ENCODE data around the gene C1QB. TPM values are rescaled to one million over a fixed set of nuclear protein-coding genes. Genes with fewer than 3 reads are reported as not detected.
A peak's percentile ranks its signal among the peaks of the same experiment; 100 is the strongest.

C1QB gene
- total RNA-seq, 1 donor, result not detected

DNA sequence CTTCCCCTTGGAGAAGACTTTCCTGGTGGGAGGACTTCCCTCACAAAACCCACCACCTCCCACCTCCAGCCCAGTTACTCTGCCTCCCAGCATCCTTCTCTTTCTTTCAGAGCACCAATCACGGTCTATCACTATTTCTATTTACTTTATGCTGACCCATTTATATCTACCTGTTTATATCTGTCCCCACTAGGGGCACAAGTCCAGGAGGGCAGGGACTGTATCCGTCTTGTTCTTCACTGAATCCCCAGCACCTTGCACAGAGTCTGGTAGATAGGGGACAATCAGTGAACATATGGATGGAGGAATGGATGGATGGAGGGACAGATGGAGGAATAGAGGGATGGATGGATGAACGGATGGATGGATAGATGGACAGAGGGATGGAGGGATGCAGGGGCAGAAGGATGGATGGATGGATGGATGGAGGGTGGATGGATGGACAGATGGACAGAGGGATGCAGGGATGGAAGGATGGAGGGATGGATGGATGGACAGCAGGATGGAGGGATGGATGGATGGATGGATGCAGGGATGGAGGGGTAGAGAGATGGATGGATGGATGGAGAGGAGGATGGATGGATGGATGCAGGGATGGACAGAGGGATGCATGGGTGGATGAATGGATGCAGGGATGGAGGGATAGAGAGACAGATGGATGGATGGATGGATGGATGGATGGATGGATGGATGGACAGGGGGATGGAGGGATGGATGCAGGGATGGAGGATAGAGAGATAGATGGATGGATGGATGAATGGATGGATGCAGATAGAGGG is 5.5 kb downstream of the C1QB start:
- DNase-seq (ENCODE audit: low read depth), result no peak
- no peak overlapping the region for H3K4me3 ChIP-seq (ENCODE audit: low read depth, low read length)
- TF ChIP-seq, protein P1, sequence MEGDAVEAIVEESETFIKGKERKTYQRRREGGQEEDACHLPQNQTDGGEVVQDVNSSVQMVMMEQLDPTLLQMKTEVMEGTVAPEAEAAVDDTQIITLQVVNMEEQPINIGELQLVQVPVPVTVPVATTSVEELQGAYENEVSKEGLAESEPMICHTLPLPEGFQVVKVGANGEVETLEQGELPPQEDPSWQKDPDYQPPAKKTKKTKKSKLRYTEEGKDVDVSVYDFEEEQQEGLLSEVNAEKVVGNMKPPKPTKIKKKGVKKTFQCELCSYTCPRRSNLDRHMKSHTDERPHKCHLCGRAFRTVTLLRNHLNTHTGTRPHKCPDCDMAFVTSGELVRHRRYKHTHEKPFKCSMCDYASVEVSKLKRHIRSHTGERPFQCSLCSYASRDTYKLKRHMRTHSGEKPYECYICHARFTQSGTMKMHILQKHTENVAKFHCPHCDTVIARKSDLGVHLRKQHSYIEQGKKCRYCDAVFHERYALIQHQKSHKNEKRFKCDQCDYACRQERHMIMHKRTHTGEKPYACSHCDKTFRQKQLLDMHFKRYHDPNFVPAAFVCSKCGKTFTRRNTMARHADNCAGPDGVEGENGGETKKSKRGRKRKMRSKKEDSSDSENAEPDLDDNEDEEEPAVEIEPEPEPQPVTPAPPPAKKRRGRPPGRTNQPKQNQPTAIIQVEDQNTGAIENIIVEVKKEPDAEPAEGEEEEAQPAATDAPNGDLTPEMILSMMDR (IDR thresholded peaks at IDR 0.05; ENCODE audit: insufficient read depth, low read length), result no peak

DNA sequence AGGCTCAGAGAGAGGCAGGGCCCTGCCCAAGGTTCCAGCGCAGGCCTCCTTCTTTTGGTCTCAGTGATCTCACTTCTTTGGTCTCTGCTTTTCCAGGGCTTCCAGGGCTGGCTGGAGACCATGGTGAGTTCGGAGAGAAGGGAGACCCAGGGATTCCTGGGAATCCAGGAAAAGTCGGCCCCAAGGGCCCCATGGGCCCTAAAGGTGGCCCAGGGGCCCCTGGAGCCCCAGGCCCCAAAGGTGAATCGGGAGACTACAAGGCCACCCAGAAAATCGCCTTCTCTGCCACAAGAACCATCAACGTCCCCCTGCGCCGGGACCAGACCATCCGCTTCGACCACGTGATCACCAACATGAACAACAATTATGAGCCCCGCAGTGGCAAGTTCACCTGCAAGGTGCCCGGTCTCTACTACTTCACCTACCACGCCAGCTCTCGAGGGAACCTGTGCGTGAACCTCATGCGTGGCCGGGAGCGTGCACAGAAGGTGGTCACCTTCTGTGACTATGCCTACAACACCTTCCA is 7.7 kb downstream of the C1QB start:
- DNase-seq (ENCODE audit: low read depth), result no peak
- TF ChIP-seq, protein P1 (IDR thresholded peaks at IDR 0.05; ENCODE audit: insufficient read depth, low read length), result no peak
- no peak overlapping the region for H3K4me3 ChIP-seq (ENCODE audit: low read depth, low read length)

DNA sequence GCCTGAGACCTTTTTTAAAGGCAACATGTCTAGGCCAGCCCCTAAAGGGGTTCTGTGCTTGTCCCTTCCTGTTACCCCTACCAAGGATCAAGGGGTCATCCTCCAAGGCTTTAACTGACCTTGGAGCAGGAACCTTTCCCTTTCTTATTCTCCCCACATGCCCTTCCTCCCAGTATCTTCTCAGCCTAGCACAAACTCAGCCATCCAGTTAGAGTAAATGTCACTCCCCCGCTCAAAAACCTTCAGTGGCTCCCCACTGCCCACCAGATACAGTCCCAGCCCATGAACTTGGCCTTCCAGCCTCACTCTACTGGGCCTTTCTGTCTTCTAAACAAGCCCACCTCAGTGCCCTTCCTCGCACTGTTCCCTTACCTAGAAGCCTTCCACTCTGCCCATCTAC is 8.8 kb downstream of the C1QB start:
- TF ChIP-seq, protein P1 (IDR thresholded peaks at IDR 0.05; ENCODE audit: insufficient read depth, low read length), result no peak
- no peak overlapping the region for H3K4me3 ChIP-seq (ENCODE audit: low read depth, low read length)
- DNase-seq (ENCODE audit: low read depth), result no peak

DNA sequence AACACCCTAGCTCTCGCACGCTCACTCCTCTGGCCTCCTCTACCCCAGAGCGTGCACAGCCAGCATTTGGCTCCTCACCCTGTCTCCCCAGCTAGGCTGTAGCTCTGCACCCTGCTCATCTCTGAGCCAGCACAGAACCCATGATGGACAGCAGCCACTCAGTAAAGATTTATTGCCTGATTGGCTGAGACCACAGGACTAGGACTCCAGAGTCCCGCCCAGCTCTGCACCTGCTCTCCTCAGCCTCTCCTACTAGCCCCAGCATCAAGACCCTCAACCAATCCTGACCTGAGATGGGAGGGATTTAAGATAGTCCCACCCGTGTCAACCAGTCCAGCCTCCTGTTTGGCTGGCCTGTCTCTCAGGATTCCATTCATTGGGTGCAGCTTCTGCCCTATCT is 9.3 kb downstream of the C1QB start:
- DNase-seq (ENCODE audit: low read depth), result no peak
- TF ChIP-seq, protein P1 (IDR thresholded peaks at IDR 0.05; ENCODE audit: insufficient read depth, low read length), result no peak

DNA sequence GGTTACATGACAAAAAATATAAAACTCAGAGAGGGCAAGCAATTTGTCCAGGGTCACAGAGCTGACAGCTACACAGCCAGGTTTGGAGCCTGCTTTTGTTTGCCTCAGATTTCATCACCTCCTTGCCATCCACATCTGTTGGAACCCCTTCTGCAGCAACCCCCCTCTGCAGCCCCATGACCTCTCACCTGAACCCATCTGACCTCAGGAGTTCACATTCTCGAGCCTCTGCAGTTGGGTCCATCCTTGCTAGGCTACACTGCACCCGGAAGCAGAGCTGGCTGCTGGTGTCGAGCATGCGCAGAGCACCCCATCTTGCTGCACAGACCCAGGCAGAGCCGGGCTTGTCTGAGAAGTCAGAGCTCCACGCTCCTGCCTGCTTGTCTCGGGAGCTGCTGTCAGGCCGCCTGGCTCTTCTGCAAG is 10.0 kb downstream of the C1QB start:
- no peak for DNase-seq (ENCODE audit: low read depth)
- TF ChIP-seq, protein P1 (IDR thresholded peaks at IDR 0.05; ENCODE audit: insufficient read depth, low read length), result no peak
- no peak overlapping the region for H3K4me3 ChIP-seq (ENCODE audit: low read depth, low read length)

More for the DNA sequence above, 9.3 kb downstream of the C1QB start:
- H3K4me3 ChIP-seq (ENCODE audit: low read depth, low read length), result no peak overlapping the region

DNA sequence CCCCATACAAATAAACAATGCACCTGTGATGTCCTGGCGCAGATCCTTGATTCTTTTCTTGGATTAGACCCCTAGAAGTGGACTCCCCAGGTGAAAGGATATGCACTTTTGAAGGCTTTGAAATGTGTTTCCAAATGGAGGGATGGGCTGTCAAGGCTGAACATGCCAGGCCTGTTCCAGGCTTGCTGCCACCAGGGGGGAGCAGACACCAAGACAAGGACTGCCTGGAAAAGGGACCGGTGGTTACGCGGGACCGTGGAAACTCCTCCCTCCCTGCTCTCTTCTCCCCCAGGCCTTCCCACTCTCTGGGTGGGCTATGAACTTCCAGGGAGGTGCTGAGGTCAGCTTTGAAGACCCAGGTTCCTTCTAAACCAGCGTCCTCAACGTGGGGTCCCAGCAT is 12.7 kb downstream of the C1QB start:
- no peak overlapping the region for H3K4me3 ChIP-seq (ENCODE audit: low read depth, low read length)
- DNase-seq (ENCODE audit: low read depth), result peak; percentile 20
- TF ChIP-seq, protein P1 (IDR thresholded peaks at IDR 0.05; ENCODE audit: insufficient read depth, low read length), result peak; percentile 46
